ENCODE results near the gene TBL1XR1.

TBL1XR1 gene

GRCh38 chr3:177228601-177229190 is 31.4 kb upstream of the TBL1XR1 start:
- TF ChIP-seq CREB1 (IDR thresholded peaks at IDR 0.05; ENCODE audit: low read depth), result no peak
- TF ChIP-seq EGR1 (IDR thresholded peaks at IDR 0.05), result no peak
- no peak for TF ChIP-seq RAD21 (IDR thresholded peaks at IDR 0.05; ENCODE audit: low read depth)
- TF ChIP-seq CEBPB (IDR thresholded peaks at IDR 0.05), result no peak

- TF ChIP-seq YY1 (IDR thresholded peaks at IDR 0.05; ENCODE audit: low read depth) (no peak), FOXM1 (IDR thresholded peaks at IDR 0.05; ENCODE audit: borderline replicate concordance, low read depth) (no peak), TEAD4 (IDR thresholded peaks at IDR 0.05) (no peak), EP300 (IDR thresholded peaks at IDR 0.05; ENCODE audit: borderline replicate concordance) (no peak), ZBTB7A (IDR thresholded peaks at IDR 0.05; ENCODE audit: low read depth) (no peak), NFIC (IDR thresholded peaks at IDR 0.05) (no peak), CREB1 (IDR thresholded peaks at IDR 0.05; ENCODE audit: low read depth) (no peak), REST (IDR thresholded peaks at IDR 0.05; ENCODE audit: low read depth) (no peak)
These were observed 27.1 kb upstream of the TBL1XR1 start for GRCh38 chr3:177224414-177224813.

GRCh38 chr3:177221744-177222143 is 24.5 kb upstream of the TBL1XR1 start:
- no peak for TF ChIP-seq FOXM1 (IDR thresholded peaks at IDR 0.05; ENCODE audit: borderline replicate concordance, low read depth)
- no peak for TF ChIP-seq TEAD4 (IDR thresholded peaks at IDR 0.05)
- no peak for TF ChIP-seq USF1 (IDR thresholded peaks at IDR 0.05)
- TF ChIP-seq TCF12 (IDR thresholded peaks at IDR 0.05; ENCODE audit: low read depth), result no peak
- no peak for TF ChIP-seq EGR1 (IDR thresholded peaks at IDR 0.05)
- TF ChIP-seq MAX (IDR thresholded peaks at IDR 0.05), result no peak
- no peak for TF ChIP-seq EP300 (IDR thresholded peaks at IDR 0.05; ENCODE audit: borderline replicate concordance)
- TF ChIP-seq YY1 (IDR thresholded peaks at IDR 0.05; ENCODE audit: low read depth), result no peak
- TF ChIP-seq ZBTB7A (IDR thresholded peaks at IDR 0.05; ENCODE audit: low read depth), result no peak
- TF ChIP-seq RAD21 (IDR thresholded peaks at IDR 0.05; ENCODE audit: low read depth), result no peak
- no peak for TF ChIP-seq REST (IDR thresholded peaks at IDR 0.05; ENCODE audit: low read depth)
- no peak for TF ChIP-seq CREB1 (IDR thresholded peaks at IDR 0.05; ENCODE audit: low read depth)
- no peak for TF ChIP-seq CEBPB (IDR thresholded peaks at IDR 0.05)
- no peak for TF ChIP-seq TAF1 (IDR thresholded peaks at IDR 0.05; ENCODE audit: low read depth)
- TF ChIP-seq NFIC (IDR thresholded peaks at IDR 0.05), result no peak

- TF ChIP-seq TAF1 (IDR thresholded peaks at IDR 0.05; ENCODE audit: low read depth) (no peak), NFIC (IDR thresholded peaks at IDR 0.05) (no peak)
These were observed 23.1 kb upstream of the TBL1XR1 start for GRCh38 chr3:177220136-177220974.

GRCh38 chr3:177213801-177214535 is 16.7 kb upstream of the TBL1XR1 start:
- TF ChIP-seq TAF1 (IDR thresholded peaks at IDR 0.05; ENCODE audit: low read depth), result no peak
- TF ChIP-seq ZBTB7A (IDR thresholded peaks at IDR 0.05; ENCODE audit: low read depth), result no peak
- TF ChIP-seq FOXM1 (IDR thresholded peaks at IDR 0.05; ENCODE audit: borderline replicate concordance, low read depth), result no peak
- TF ChIP-seq TCF12 (IDR thresholded peaks at IDR 0.05; ENCODE audit: low read depth), result peak; percentile 77; the same call in 1 of the 2 replicates
- TF ChIP-seq MAX (IDR thresholded peaks at IDR 0.05), result no peak
- TF ChIP-seq EP300 (IDR thresholded peaks at IDR 0.05; ENCODE audit: borderline replicate concordance), result peak; percentile 85
- TF ChIP-seq TEAD4 (IDR thresholded peaks at IDR 0.05), result peak; percentile 85
- TF ChIP-seq USF1 (IDR thresholded peaks at IDR 0.05), result no peak
- TF ChIP-seq RAD21 (IDR thresholded peaks at IDR 0.05; ENCODE audit: low read depth), result peak; percentile 33; the same call in 1 of the 2 replicates
- no peak for TF ChIP-seq EGR1 (IDR thresholded peaks at IDR 0.05)
- TF ChIP-seq REST (IDR thresholded peaks at IDR 0.05; ENCODE audit: low read depth), result no peak
- no peak for TF ChIP-seq CREB1 (IDR thresholded peaks at IDR 0.05; ENCODE audit: low read depth)
- 0 out of 2 replicates have a peak, but pooled peaks have one; percentile 8 for TF ChIP-seq CEBPB (IDR thresholded peaks at IDR 0.05)
- no peak for TF ChIP-seq NFIC (IDR thresholded peaks at IDR 0.05)
- no peak; the same call in 1 of the 2 replicates for TF ChIP-seq YY1 (IDR thresholded peaks at IDR 0.05; ENCODE audit: low read depth)

All from Ishikawa (cell line).